SK-N-SH (cell line): Measurements from ENCODE around the gene MYMK. TPM values are rescaled to one million over a fixed set of nuclear protein-coding genes. Genes with fewer than 3 reads are reported as not detected.

Source experiments
- CTCF ChIA-PET: fragments of 300-600, 350-600 bp; formaldehyde crosslinking; extraction: SDS; loops from one replicate; lab custom pipeline; 2021; lab: Yijun Ruan, JAX
- POLR2A ChIA-PET: fragments of 350-600 bp; sonication (Branson Sonifier 250); formaldehyde crosslinking; extraction: SDS; loops from one replicate; lab custom pipeline; 2020; ENCODE audit warnings: antibody characterized with exemption, inconsistent platforms; lab: Yijun Ruan, JAX
- DNase-seq: peaks from one replicate; pipeline ENCODE4 v3.0.0; 2012
- H2AFZ ChIP-seq: fragments of 200-600 bp; sonication (generic); 2 replicates; pipeline ENCODE4 v1.8.1; 2016; ENCODE audit warnings: antibody characterized with exemption, mild to moderate bottlenecking, low read depth
- H3F3A ChIP-seq: fragments of 200-600 bp; sonication (generic); replicated peaks from 2 replicates; pipeline ENCODE3; 2016; ENCODE audit warnings: antibody characterized with exemption, mild to moderate bottlenecking; ENCODE audit not compliant: insufficient read depth
- H3K27ac ChIP-seq, 2 experiments: fragments of 200-500 bp in 1 of 2; fragments of 200-600 bp in 1 of 2; sonication (Bioruptor generic) in 1 of 2; sonication (generic), shearing (Covaris generic) in 1 of 2; 2 replicates each; pipeline versions ENCODE4 v1.5.1 to v1.6.1; 2014 to 2016; ENCODE audit warnings: low read depth in 2 of 2, inconsistent platforms in 1 of 2, low read length in 1 of 2, mild to moderate bottlenecking in 1 of 2, mixed read lengths in 1 of 2
- H3K27me3 ChIP-seq: fragments of 200-600 bp; sonication (generic), shearing (Covaris generic); 2 replicates; pipeline ENCODE4 v1.6.1; 2016; ENCODE audit warnings: mixed run types; ENCODE audit not compliant: insufficient read depth
- H3K36me3 ChIP-seq, 2 experiments: fragments of 200-500 bp in 1 of 2; fragments of 200-600 bp in 1 of 2; sonication (Bioruptor generic) in 1 of 2; sonication (generic) in 1 of 2; replicated peaks in 1 of 2; 2 replicates each; pipeline versions ENCODE3 to v1.5.1; 2014 to 2016; ENCODE audit warnings: low read length in 1 of 2, mild to moderate bottlenecking in 1 of 2; ENCODE audit not compliant: insufficient read depth in 2 of 2, control insufficient read depth in 1 of 2
- H3K4me1 ChIP-seq, 2 experiments: fragments of 200-500 bp in 1 of 2; fragments of 200-600 bp in 1 of 2; sonication (Bioruptor generic) in 1 of 2; sonication (generic), shearing (Covaris generic) in 1 of 2; 2 replicates each; pipeline versions ENCODE4 v1.5.1 to v1.6.1; 2014 to 2016; ENCODE audit warnings: low read depth in 1 of 2, low read length in 1 of 2, mixed run types in 1 of 2; ENCODE audit not compliant: insufficient read depth in 2 of 2, control insufficient read depth in 1 of 2
- H3K4me2 ChIP-seq: fragments of 200-600 bp; sonication (generic), shearing (Covaris generic); 2 replicates; pipeline ENCODE4 v1.6.1; 2017; ENCODE audit warnings: mixed run types
- H3K4me3 ChIP-seq, 2 experiments: fragments of 200-500 bp in 1 of 2; fragments of 200-600 bp in 1 of 2; sonication (Bioruptor generic) in 1 of 2; sonication (generic), shearing (Covaris generic) in 1 of 2; 2 replicates each; pipeline versions ENCODE4 v1.5.1 to v1.8.1; 2014 to 2016; ENCODE audit warnings: low read depth in 2 of 2, inconsistent platforms in 1 of 2, low read length in 1 of 2, mild to moderate bottlenecking in 1 of 2, mixed read lengths in 1 of 2, moderate library complexity in 1 of 2
- H3K79me2 ChIP-seq: fragments of 200-600 bp; sonication (generic); 2 replicates; pipeline ENCODE4 v1.8.1; 2017; ENCODE audit warnings: mild to moderate bottlenecking; ENCODE audit not compliant: insufficient read depth
- H3K9ac ChIP-seq: fragments of 200-600 bp; sonication (generic); 2 replicates; pipeline ENCODE4 v1.6.1; 2017; ENCODE audit warnings: mixed run types
- H3K9me2 ChIP-seq: fragments of 200-600 bp; sonication (generic); 2 replicates; pipeline ENCODE4 v1.6.1; 2017; ENCODE audit warnings: mixed run types
- H3K9me3 ChIP-seq: fragments of 200-600 bp; sonication (generic); 2 replicates; pipeline ENCODE4 v1.6.1; 2017; ENCODE audit warnings: mixed run types, mild to moderate bottlenecking, moderate library complexity
- H4K20me1 ChIP-seq: fragments of 200-600 bp; sonication (generic); 2 replicates; pipeline ENCODE4 v1.6.1; 2017; ENCODE audit warnings: mild to moderate bottlenecking, mixed run types; ENCODE audit not compliant: insufficient read depth
- EP300 ChIP-seq, 2 experiments: IDR thresholded peaks; 2 replicates each; pipeline versions ENCODE4 v1.4.0 to v1.6.1; 2012; ENCODE audit warnings: borderline replicate concordance in 1 of 2, low read depth in 1 of 2, low read length in 1 of 2
- EZH2phosphoT487 ChIP-seq: fragments of 200-600 bp; sonication (generic); IDR thresholded peaks from 2 replicates; pipeline ENCODE4 v1.6.1; 2017; ENCODE audit warnings: low read depth, mixed run types, mild to moderate bottlenecking, antibody characterized with exemption, moderate library complexity, borderline replicate concordance
- FOSL2 ChIP-seq: IDR thresholded peaks from 2 replicates; pipeline ENCODE4 v1.4.0; 2012; ENCODE audit warnings: low read depth, mild to moderate bottlenecking, moderate library complexity, borderline replicate concordance
- FOXJ3 ChIP-seq: sonication (generic); formaldehyde crosslinking; IDR thresholded peaks from 2 replicates; pipeline ENCODE4 v1.5.1; 2020; ENCODE audit warnings: mild to moderate bottlenecking, missing genetic modification reagents
- GATA2 ChIP-seq: sonication (generic); formaldehyde crosslinking; IDR thresholded peaks from 2 replicates; pipeline ENCODE4 v1.5.0; 2020; ENCODE audit warnings: mild to moderate bottlenecking, missing genetic modification reagents
- NRF1 ChIP-seq: IDR thresholded peaks from 2 replicates; pipeline ENCODE4 v1.6.1; 2012; ENCODE audit warnings: low read depth, mild to moderate bottlenecking, low read length
- PBX3 ChIP-seq: IDR thresholded peaks from 2 replicates; pipeline ENCODE4; 2012
- POLR2AphosphoS5 ChIP-seq: IDR thresholded peaks from 2 replicates; pipeline ENCODE4 v1.6.1; 2012; ENCODE audit warnings: low read depth, low read length
- RAD21 ChIP-seq: IDR thresholded peaks from 2 replicates; pipeline ENCODE4 v1.6.1; 2012; ENCODE audit warnings: mild to moderate bottlenecking, low read length
- RCOR1 ChIP-seq: fragments of 150-350 bp; IDR thresholded peaks from 2 replicates; pipeline ENCODE4 v1.6.1; 2017; ENCODE audit warnings: antibody characterized with exemption, low read length
- REST ChIP-seq: IDR thresholded peaks from 2 replicates; pipeline ENCODE4 v1.6.1; 2012; ENCODE audit warnings: mild to moderate bottlenecking, low read depth, low read length, moderate library complexity
- RFX5 ChIP-seq: IDR thresholded peaks from 2 replicates; pipeline ENCODE4 v1.6.1; 2012; ENCODE audit warnings: mild to moderate bottlenecking, improper control_type of control experiment, low read length
- RXRA ChIP-seq: IDR thresholded peaks from 2 replicates; pipeline ENCODE4 v1.4.0; 2012; ENCODE audit warnings: low read depth, mild to moderate bottlenecking, borderline replicate concordance
- TCF12 ChIP-seq: IDR thresholded peaks from 2 replicates; pipeline ENCODE4 v1.4.0; 2012
- WGBS: methylation state at CpG from one replicate; pipeline ENCODE4 v1.1.6; 2017; ENCODE audit warnings: low lambda C conversion rate; 5-methylcytosine and 5-hydroxymethylcytosine counted together
- polyA plus RNA-seq, 3 experiments: library from polyadenylated mRNA; depleted of rRNA; stranded (reverse); fragments of >200 nt; gene quantifications; 2 replicates each; pipeline ENCODE4 v1.2.3, GENCODE V29; 2012
- TF ChIP-seq, protein P1 (sequence below): fragments of 150-350 bp; IDR thresholded peaks from 2 replicates; pipeline ENCODE4 v1.6.1; 2017; ENCODE audit warnings: antibody characterized with exemption, low read length, low read depth, borderline replicate concordance

The MYMK gene
- polyA plus RNA-seq, 1 of the 3 experiments (the other 2 are of a cell fraction) = not detected

GRCh38 chr9:133475292-133476012, 49.3 kb downstream of the MYMK start:
- POLR2A ChIA-PET = no interaction called here

More at GRCh38 chr9:133475292-133476012, 49.3 kb downstream of the MYMK start:
- no peaks in the 10 kb centered on the region for H4K20me1 ChIP-seq
- H3K4me2 ChIP-seq = no peak overlapping the region
- no peak overlapping the region for H3K4me3 ChIP-seq
- WGBS = 83% methylated on average over 8 of the region's 27 CpGs
- CTCF ChIA-PET = interaction anchor here (1.0 to 1.6 kb wide), 4 partner anchors 10 to 31 kb away, joined by 3 to 7 read pairs (median 4); no protein-coding TSS in a partner anchor
- no peaks in the 10 kb centered on the region for H3K9me2 ChIP-seq
- no peak overlapping the region for H3K9ac ChIP-seq
- H3K27ac ChIP-seq = no peak overlapping the region; a peak in 1 of 4 replicates
- H3K9me3 ChIP-seq = no peaks in the 10 kb centered on the region
- H3K36me3 ChIP-seq = peaks cover 0 to 23% of the 10 kb centered on the region in 2 experiments
- peaks cover 0 to 29% of the 10 kb centered on the region in 2 experiments; a peak in 1 of 4 replicates for H3K4me1 ChIP-seq
- no peaks in the 10 kb centered on the region for H3F3A ChIP-seq
- no peak overlapping the region for H2AFZ ChIP-seq
- H3K79me2 ChIP-seq = peaks cover 12% of the 10 kb centered on the region; the same call in 1 of the 2 replicates
- no peaks in the 10 kb centered on the region for H3K27me3 ChIP-seq
- TF ChIP-seq REST (no peak), EP300 (IDR thresholded peaks at IDR 0.05; ENCODE audit: borderline replicate concordance in 1 of 2, low read depth in 1 of 2, low read length in 1 of 2) (no peak), FOXJ3 (no peak), RAD21 (no peak), EZH2phosphoT487 (no peak), RXRA (no peak), GATA2 (CRISPR knock-in tag) (no peak), RFX5 (no peak), NRF1 (no peak), POLR2AphosphoS5 (no peak), RCOR1 (no peak), FOSL2 (no peak), TCF12 (no peak), PBX3 (no peak)
- TF ChIP-seq, protein P1, sequence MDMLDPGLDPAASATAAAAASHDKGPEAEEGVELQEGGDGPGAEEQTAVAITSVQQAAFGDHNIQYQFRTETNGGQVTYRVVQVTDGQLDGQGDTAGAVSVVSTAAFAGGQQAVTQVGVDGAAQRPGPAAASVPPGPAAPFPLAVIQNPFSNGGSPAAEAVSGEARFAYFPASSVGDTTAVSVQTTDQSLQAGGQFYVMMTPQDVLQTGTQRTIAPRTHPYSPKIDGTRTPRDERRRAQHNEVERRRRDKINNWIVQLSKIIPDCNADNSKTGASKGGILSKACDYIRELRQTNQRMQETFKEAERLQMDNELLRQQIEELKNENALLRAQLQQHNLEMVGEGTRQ = no peak
- no peak for DNase-seq
